Prostate gland (tissue), 2 donors: Measurements from ENCODE around the gene ZNF25.

ENCODE experiments used
- POLR2A ChIP-seq: fragments of 450-650 bp; IDR thresholded peaks from one replicate; pipeline ENCODE4 v1.6.1; 2016; ENCODE audit warnings: antibody characterized with exemption, mild to moderate bottlenecking
- POLR2AphosphoS5 ChIP-seq: sonication (generic); formaldehyde crosslinking; IDR thresholded peaks from one replicate; pipeline ENCODE4 v1.6.1; 2017; ENCODE audit warnings: antibody characterized with exemption
- TF ChIP-seq, protein P1 (sequence below), 4 experiments: fragments of 200-600 bp in 2 of 4; fragments of 450-650 bp in 2 of 4; sonication (generic) in 2 of 4; IDR thresholded peaks; 1 replicate in 3 of 4; 2 replicates in 1 of 4; pipeline ENCODE4 v1.5.1; 2016 to 2019; ENCODE audit warnings: antibody characterized with exemption in 4 of 4, mild to moderate bottlenecking in 2 of 4, moderate library complexity in 2 of 4

DNA sequence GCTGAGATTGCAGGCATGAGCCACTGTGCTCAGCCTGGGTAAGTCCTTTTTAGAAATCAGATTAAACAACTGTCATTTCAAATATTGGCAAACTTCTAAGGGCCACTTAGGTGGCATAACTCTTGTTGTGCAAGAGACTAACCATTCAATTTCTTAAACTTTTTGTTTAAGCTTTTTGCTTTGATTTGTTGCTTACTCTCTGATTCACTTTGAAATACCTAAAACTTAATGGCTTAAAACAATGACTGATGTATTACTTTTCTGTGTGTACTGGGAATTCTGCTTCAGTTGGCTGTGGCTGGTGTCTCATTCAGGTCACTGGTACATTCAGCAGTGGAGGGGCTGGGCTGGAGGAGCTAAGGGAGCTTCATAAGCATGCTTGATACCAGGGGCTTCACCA lies 28.9 kb downstream of the ZNF25 start:
- TF ChIP-seq, protein P1, sequence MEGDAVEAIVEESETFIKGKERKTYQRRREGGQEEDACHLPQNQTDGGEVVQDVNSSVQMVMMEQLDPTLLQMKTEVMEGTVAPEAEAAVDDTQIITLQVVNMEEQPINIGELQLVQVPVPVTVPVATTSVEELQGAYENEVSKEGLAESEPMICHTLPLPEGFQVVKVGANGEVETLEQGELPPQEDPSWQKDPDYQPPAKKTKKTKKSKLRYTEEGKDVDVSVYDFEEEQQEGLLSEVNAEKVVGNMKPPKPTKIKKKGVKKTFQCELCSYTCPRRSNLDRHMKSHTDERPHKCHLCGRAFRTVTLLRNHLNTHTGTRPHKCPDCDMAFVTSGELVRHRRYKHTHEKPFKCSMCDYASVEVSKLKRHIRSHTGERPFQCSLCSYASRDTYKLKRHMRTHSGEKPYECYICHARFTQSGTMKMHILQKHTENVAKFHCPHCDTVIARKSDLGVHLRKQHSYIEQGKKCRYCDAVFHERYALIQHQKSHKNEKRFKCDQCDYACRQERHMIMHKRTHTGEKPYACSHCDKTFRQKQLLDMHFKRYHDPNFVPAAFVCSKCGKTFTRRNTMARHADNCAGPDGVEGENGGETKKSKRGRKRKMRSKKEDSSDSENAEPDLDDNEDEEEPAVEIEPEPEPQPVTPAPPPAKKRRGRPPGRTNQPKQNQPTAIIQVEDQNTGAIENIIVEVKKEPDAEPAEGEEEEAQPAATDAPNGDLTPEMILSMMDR (IDR thresholded peaks at IDR 0.05) = no peak
- TF ChIP-seq POLR2A (no peak), POLR2AphosphoS5 (no peak)
